GM12864 (cell line): ENCODE results near the gene SHROOM2.
"Not testable (repeated sequence)": the region's sequence is repeated elsewhere in the genome, so short reads cannot be mapped to it uniquely, and the experiment has no call there.

Experiments used
- DNase-seq: peaks from one replicate; pipeline ENCODE4 v3.0.0-alpha.2; 2011; ENCODE audit warnings: low read depth
- H3K4me3 ChIP-seq: 2 replicates; pipeline ENCODE4 v1.5.1; 2011; ENCODE audit warnings: mild to moderate bottlenecking, low read depth, low read length, control low read depth
- CTCF ChIP-seq: IDR thresholded peaks from 2 replicates; pipeline ENCODE4 v1.5.1; 2011; ENCODE audit warnings: low read depth, mild to moderate bottlenecking, moderate library complexity, low read length, control low read depth, inconsistent platforms; ENCODE audit errors: missing control alignments

Gene SHROOM2

GRCh38 chrX:9767375-9767774 is 18.9 kb upstream of the SHROOM2 start:
- TF ChIP-seq CTCF, result no peak
- DNase-seq, result no peak
- H3K4me3 ChIP-seq, result no peak overlapping the region

GRCh38 chrX:9768321-9768839 is 17.8 kb upstream of the SHROOM2 start:
- not testable (repeated sequence) for H3K4me3 ChIP-seq, DNase-seq

- DNase-seq, result no peak
- TF ChIP-seq CTCF, result no peak
Measured at GRCh38 chrX:9770319-9770718, 15.9 kb upstream of the SHROOM2 start.

GRCh38 chrX:9772943-9773342 is 13.3 kb upstream of the SHROOM2 start:
- DNase-seq, result no peak
- TF ChIP-seq CTCF, result no peak
- no peak overlapping the region for H3K4me3 ChIP-seq

More at GRCh38 chrX:9770319-9770718, 15.9 kb upstream of the SHROOM2 start:
- H3K4me3 ChIP-seq, result no peak overlapping the region

- H3K4me3 ChIP-seq, result no peak overlapping the region
- no peak for TF ChIP-seq CTCF
- no peak for DNase-seq
Measured at GRCh38 chrX:9775930-9776329, 10.3 kb upstream of the SHROOM2 start.

GRCh38 chrX:9781941-9782340 is 4.3 kb upstream of the SHROOM2 start:
- H3K4me3 ChIP-seq, result no peak overlapping the region
- no peak for TF ChIP-seq CTCF
- no peak for DNase-seq

- no peak for TF ChIP-seq CTCF
- DNase-seq, result no peak
- no peak overlapping the region for H3K4me3 ChIP-seq
Measured at GRCh38 chrX:9784332-9784731, 1.9 kb upstream of the SHROOM2 start.
